ENCODE data around the gene SLC22A9. TPM values are rescaled to one million over a fixed set of nuclear protein-coding genes. Genes with fewer than 3 reads are reported as not detected.

The SLC22A9 gene
- polyA plus RNA-seq, 5 donors, result 0.08 to 0.60 (median 0.16) TPM; not detected in 2

- DNase-seq, result no peak
Observed at GRCh38 chr11:63444160-63444559, 74.6 kb downstream of the SLC22A9 start.

GRCh38 chr11:63445118-63445517 is 75.5 kb downstream of the SLC22A9 start:
- DNase-seq, result no peak

DNA sequence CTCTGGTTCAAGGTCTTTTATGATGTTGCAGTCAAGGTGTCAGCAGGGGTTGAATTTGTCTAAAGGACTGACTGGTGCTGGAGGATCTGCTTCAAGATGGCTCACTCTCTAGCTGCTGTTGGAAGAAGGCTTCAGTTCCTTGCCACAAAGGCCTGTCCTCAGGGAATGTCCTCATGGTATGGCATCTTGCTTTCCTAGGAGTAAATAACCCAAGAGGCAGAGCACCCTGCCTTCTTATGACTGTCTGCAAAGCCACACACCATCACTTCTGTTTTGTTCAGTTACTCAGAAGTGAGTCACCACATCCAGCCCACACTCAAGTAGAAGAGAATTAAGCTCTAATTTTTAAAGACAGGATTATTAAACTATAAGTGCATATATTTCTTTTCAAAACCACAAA is 76.1 kb downstream of the SLC22A9 start:
- DNase-seq, result no peak

DNA sequence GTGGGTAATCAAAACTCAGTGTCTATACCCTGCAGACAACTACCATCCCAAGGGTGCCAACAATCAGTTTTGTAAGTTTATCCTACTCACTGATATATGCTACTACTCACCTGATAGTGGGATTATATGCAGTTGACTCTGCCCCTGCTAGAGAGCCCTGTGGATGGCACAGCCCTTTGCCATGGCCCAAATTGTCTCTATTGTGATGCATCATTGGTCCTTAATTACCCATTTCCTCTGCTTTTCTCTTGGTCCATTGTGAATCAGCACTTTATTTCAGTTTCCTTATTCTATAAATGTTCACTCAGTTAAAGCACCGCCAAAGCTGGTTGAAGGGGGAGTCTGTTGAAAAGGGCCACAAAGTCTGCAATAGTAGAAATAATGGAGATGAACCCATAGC is 79.1 kb downstream of the SLC22A9 start:
- DNase-seq, result no peak

DNA sequence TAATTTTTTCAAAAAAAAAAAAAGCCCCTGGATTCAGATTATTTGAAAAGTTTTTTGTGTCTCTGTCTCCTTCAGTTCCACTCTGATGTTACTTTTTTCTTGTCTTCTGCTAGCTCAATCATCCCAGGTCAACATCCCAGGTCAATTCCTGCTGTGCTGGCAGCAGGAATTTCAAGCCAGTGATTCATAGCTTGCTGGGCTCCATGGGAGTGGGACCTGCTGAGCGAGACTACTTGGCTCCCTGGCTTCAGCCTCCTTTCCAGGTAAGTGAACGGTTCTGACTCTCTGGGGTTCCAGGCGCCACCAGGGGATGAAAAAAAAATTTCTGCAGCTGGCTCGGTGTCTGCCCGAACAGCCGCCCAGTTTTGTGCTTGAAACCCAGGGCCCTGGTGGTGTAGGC is 90.0 kb downstream of the SLC22A9 start:
- DNase-seq, result no peak

Other genes starting within 250 kb of the SLC22A9 start
- not detected for gene SLC22A24, start 225.6 kb upstream of the SLC22A9 start, polyA plus RNA-seq (ENCODE audit: insufficient read depth in 1 of 5, insufficient read length in 5 of 5, low replicate concordance in 1 of 5)
- under 1 TPM; 0.05 to 0.61 (median 0.16) TPM for gene SLC22A25, start 126.2 kb upstream of the SLC22A9 start, polyA plus RNA-seq (ENCODE audit: insufficient read depth in 1 of 5, insufficient read length in 5 of 5, low replicate concordance in 1 of 5)
- gene PLAAT5, start 121.4 kb downstream of the SLC22A9 start, polyA plus RNA-seq (ENCODE audit: insufficient read depth in 1 of 5, insufficient read length in 5 of 5, low replicate concordance in 1 of 5), result 1 to 10 TPM in 4 of 5 donors, under 1 TPM in 1; 0.96 to 1.3 (median 1.1) TPM
- under 1 TPM; 0.14 to 0.32 (median 0.27) TPM for gene LGALS12, start 136.3 kb downstream of the SLC22A9 start, polyA plus RNA-seq (ENCODE audit: insufficient read depth in 1 of 5, insufficient read length in 5 of 5, low replicate concordance in 1 of 5)
- 10 to 100 TPM in 1 of 5 donors, 1 to 10 TPM in 4; 6.2 to 10.9 (median 7.7) TPM for gene PLAAT4, start 167.0 kb downstream of the SLC22A9 start, polyA plus RNA-seq (ENCODE audit: insufficient read depth in 1 of 5, insufficient read length in 5 of 5, low replicate concordance in 1 of 5)
- gene PLAAT2, start 193.6 kb downstream of the SLC22A9 start, polyA plus RNA-seq (ENCODE audit: insufficient read depth in 1 of 5, insufficient read length in 5 of 5, low replicate concordance in 1 of 5), result under 1 TPM in 1 of 5 donors, not detected in 4; 0.14 TPM
- 10 to 100 TPM in 1 of 5 donors, 1 to 10 TPM in 4; 6.8 to 12.9 (median 8.9) TPM for gene PLAAT3, start 244.6 kb downstream of the SLC22A9 start, polyA plus RNA-seq (ENCODE audit: insufficient read depth in 1 of 5, insufficient read length in 5 of 5, low replicate concordance in 1 of 5)

All from right lung (tissue), 5 donors.